OCI-LY3 (cell line): Measurements from ENCODE around the gene NMRK2.

Source experiments
- H2AFZ ChIP-seq: fragments of 200-600, 300-600 bp; shearing (Covaris generic); 2 replicates; pipeline ENCODE4 v1.6.0; 2014; ENCODE audit warnings: antibody characterized with exemption, low read depth, low read length
- H3K27ac ChIP-seq: fragments of 200-600, 300-600 bp; sonication (generic); 2 replicates; pipeline ENCODE4 v1.5.1; 2014; ENCODE audit warnings: mild to moderate bottlenecking, low read length, moderate library complexity, mixed read lengths
- H3K27me3 ChIP-seq: fragments of 200-600, 300-600 bp; sonication (generic); 2 replicates; pipeline ENCODE4 v1.6.1; 2014; ENCODE audit warnings: low read depth, low read length, mixed read lengths
- H3K36me3 ChIP-seq: fragments of 200-600, 300-600 bp; sonication (generic); replicated peaks from 2 replicates; pipeline ENCODE3; 2014; ENCODE audit warnings: low read depth, low read length, mixed read lengths
- H3K4me1 ChIP-seq: fragments of 300-600, 200-600 bp; sonication (generic); 2 replicates; pipeline ENCODE4 v1.6.1; 2014; ENCODE audit warnings: low read length, mixed read lengths
- H3K4me2 ChIP-seq: fragments of 200-600, 300-600 bp; sonication (generic); 2 replicates; pipeline ENCODE4 v1.6.1; 2014; ENCODE audit warnings: low read length, mixed read lengths
- H3K4me3 ChIP-seq: fragments of 300-600, 200-600 bp; sonication (generic); 2 replicates; pipeline ENCODE4 v1.5.1; 2014; ENCODE audit warnings: antibody characterized with exemption, mild to moderate bottlenecking, low read length, moderate library complexity
- H3K79me2 ChIP-seq: fragments of 300-600, 200-600 bp; shearing (Covaris generic); 2 replicates; pipeline ENCODE4 v1.6.1; 2014; ENCODE audit warnings: mild to moderate bottlenecking, low read length, mixed read lengths
- H3K9ac ChIP-seq: fragments of 300-600, 200-600 bp; shearing (Covaris generic); 2 replicates; pipeline ENCODE4 v1.6.0; 2014; ENCODE audit warnings: mild to moderate bottlenecking, low read length, moderate library complexity
- H3K9me3 ChIP-seq: fragments of 200-600, 300-600 bp; shearing (Covaris generic); 2 replicates; pipeline ENCODE4 v1.6.1; 2014; ENCODE audit warnings: low read length, mixed read lengths; ENCODE audit not compliant: insufficient read depth
- H4K20me1 ChIP-seq: fragments of 200-600, 300-600 bp; sonication (generic); 2 replicates; pipeline ENCODE4 v1.6.1; 2016; ENCODE audit warnings: low read length, mixed read lengths; ENCODE audit not compliant: insufficient read depth
- EZH2phosphoT487 ChIP-seq: fragments of 200-600 bp; shearing (Covaris generic); IDR thresholded peaks from 2 replicates; pipeline ENCODE4 v1.6.1; 2018; ENCODE audit warnings: antibody characterized with exemption, mixed run types, low read depth
- TF ChIP-seq, protein P1 (sequence below): fragments of 200-600, 300-600 bp; sonication (generic); IDR thresholded peaks from 2 replicates; pipeline ENCODE4 v1.5.1; 2014; ENCODE audit warnings: antibody characterized with exemption, low read length, low read depth

Gene NMRK2

DNA sequence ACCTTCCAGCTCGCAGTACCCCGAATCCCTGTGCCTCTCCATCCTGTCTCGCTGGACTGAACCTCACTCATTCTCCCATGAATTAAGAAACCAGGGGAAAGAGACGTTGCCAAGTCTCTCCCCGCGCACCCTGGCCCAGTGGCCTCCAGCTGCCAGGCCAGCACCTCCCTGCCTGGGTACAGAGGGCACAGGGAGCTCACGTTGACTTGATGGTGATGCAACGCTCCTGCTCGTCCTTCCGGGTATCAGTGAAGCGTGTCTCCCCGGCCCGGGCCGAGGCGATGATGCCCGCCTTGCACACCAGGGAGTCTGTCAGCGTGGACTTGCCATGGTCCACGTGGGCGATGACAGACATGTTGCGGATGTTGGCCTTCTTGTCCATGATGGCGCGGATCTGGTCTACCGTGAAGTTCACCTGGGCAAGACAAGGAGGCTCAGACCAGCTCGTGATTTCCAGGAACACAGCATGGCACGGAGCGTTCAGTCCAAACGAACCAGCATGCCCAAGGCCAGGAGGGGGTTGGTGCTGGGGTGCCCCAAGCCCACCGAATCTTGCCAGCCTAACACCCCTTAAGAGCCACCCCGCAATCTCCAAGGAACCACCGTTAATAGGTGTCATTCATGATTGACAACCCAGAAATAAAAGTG lies 51.2 kb downstream of the NMRK2 start:
- Histone ChIP-seq H3K36me3 (peaks cover 61% of the 10 kb centered on the region), H4K20me1 (peaks cover 61% of the 10 kb centered on the region), H3K9me3 (no peaks in the 10 kb centered on the region), H3K27ac (peak overlapping the region; percentile 76), H3K27me3 (no peaks in the 10 kb centered on the region), H3K4me2 (peak overlapping the region; percentile 95), H3K9ac (peak overlapping the region; percentile 95), H3K4me3 (peak overlapping the region; percentile 90), H2AFZ (no peak overlapping the region), H3K4me1 (peaks cover 26% of the 10 kb centered on the region), H3K79me2 (peaks cover 66% of the 10 kb centered on the region)
- TF ChIP-seq, protein P1, sequence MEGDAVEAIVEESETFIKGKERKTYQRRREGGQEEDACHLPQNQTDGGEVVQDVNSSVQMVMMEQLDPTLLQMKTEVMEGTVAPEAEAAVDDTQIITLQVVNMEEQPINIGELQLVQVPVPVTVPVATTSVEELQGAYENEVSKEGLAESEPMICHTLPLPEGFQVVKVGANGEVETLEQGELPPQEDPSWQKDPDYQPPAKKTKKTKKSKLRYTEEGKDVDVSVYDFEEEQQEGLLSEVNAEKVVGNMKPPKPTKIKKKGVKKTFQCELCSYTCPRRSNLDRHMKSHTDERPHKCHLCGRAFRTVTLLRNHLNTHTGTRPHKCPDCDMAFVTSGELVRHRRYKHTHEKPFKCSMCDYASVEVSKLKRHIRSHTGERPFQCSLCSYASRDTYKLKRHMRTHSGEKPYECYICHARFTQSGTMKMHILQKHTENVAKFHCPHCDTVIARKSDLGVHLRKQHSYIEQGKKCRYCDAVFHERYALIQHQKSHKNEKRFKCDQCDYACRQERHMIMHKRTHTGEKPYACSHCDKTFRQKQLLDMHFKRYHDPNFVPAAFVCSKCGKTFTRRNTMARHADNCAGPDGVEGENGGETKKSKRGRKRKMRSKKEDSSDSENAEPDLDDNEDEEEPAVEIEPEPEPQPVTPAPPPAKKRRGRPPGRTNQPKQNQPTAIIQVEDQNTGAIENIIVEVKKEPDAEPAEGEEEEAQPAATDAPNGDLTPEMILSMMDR, result no peak

- H3K9ac ChIP-seq, result peak overlapping the region; percentile 95
- H3K27me3 ChIP-seq, result no peaks in the 10 kb centered on the region
- peaks cover 56% of the 10 kb centered on the region for H4K20me1 ChIP-seq
- H2AFZ ChIP-seq, result no peak overlapping the region
- H3K79me2 ChIP-seq, result peaks cover 61% of the 10 kb centered on the region
- no peaks in the 10 kb centered on the region for H3K9me3 ChIP-seq
- peaks cover 31% of the 10 kb centered on the region for H3K4me1 ChIP-seq
- peaks cover 56% of the 10 kb centered on the region for H3K36me3 ChIP-seq
- peak overlapping the region; percentile 95 for H3K4me2 ChIP-seq
- H3K4me3 ChIP-seq, result peak overlapping the region; percentile 90
- TF ChIP-seq EZH2phosphoT487, result no peak
- TF ChIP-seq, protein P1, result no peak
- peak overlapping the region; percentile 76 for H3K27ac ChIP-seq
Observed at GRCh38 chr19:3984584-3984907, 51.7 kb downstream of the NMRK2 start.

DNA sequence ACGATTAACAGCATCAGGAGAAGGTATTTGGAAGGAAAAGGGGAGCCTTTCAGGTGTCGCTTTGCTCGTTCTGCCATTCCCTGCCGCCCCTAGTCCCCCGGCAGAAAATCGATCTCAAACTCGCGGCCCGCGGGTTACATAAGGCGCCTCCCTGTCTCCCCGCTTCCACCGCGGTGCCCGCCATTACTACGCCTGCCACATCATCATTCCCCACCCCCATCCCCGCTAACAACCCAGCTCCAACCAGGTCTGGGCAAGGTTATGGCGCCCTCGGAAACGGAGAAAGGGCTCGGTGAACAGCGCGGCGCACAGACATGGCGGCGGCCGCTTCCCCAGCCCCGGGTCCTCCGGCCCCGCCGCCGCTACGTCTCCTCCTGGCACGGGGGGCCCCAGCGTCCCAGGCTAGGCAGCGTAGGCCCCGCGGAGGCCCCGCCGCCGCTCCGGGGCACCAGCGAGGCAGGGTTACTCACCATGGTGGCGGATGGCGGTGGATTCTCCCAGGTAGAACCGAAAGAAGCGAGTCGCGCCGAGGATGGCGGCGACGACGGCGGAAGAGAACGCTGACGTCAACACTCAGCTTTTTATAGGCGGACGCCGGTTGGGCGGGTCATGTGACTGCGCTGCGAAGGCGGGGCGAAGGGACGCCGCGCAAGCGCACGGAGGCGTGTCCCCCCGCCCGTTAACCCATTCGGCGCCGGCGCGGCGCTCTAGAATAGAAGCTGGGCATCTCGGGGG lies 52.2 kb downstream of the NMRK2 start, which contains the start of gene EEF2:
TSS of gene EEF2 (minus strand) at position 556 of the 735 bp plus-strand sequence. CDS start at position 473, 83 bp downstream.
- peak within 1 kb of the TSS; percentile 93 for H2AFZ ChIP-seq
- TF ChIP-seq EZH2phosphoT487, result no peak
- TF ChIP-seq, protein P1, result no peak
- peaks cover 51% of the 10 kb centered on the region for H4K20me1 ChIP-seq
- H3K4me2 ChIP-seq, result peak within 1 kb of the TSS; percentile 98
- H3K9me3 ChIP-seq, result no peaks in the 10 kb centered on the region
- peaks cover 56% of the 10 kb centered on the region for H3K79me2 ChIP-seq
- peak within 1 kb of the TSS; percentile 95 for H3K9ac ChIP-seq
- H3K27ac ChIP-seq, result peak within 1 kb of the TSS; percentile 82
- H3K4me3 ChIP-seq, result peak within 1 kb of the TSS; percentile 90
- H3K27me3 ChIP-seq, result no peaks in the 10 kb centered on the region
- H3K36me3 ChIP-seq, result peaks cover 50% of the 10 kb centered on the region
- peaks cover 33% of the 10 kb centered on the region for H3K4me1 ChIP-seq

- H2AFZ ChIP-seq, result peak overlapping the region; percentile 93
Observed at GRCh38 chr19:3985643-3986259, 52.9 kb downstream of the NMRK2 start.

More at GRCh38 chr19:3985643-3986259, 52.9 kb downstream of the NMRK2 start:
- peak overlapping the region; percentile 63 for H3K9ac ChIP-seq
- H3K4me2 ChIP-seq, result peak overlapping the region; percentile 98
- peak overlapping the region; percentile 90 for H3K4me3 ChIP-seq
- peaks cover 44% of the 10 kb centered on the region for H4K20me1 ChIP-seq
- H3K36me3 ChIP-seq, result peaks cover 44% of the 10 kb centered on the region
- H3K27me3 ChIP-seq, result no peaks in the 10 kb centered on the region
- H3K27ac ChIP-seq, result peak overlapping the region; percentile 82
- peaks cover 49% of the 10 kb centered on the region for H3K79me2 ChIP-seq
- TF ChIP-seq, protein P1, result no peak
- TF ChIP-seq EZH2phosphoT487, result no peak
- no peaks in the 10 kb centered on the region for H3K9me3 ChIP-seq
- peaks cover 33% of the 10 kb centered on the region for H3K4me1 ChIP-seq
